HG02798 (cell line): ENCODE results near the gene TMEM271.

Source experiments
- ATAC-seq: cut with Tn5 transposase; IDR thresholded peaks from one replicate; pipeline ENCODE4 v1.9.1; 2021; ENCODE audit warnings: mild to moderate bottlenecking; ENCODE audit not compliant: unreplicated experiment, poor library complexity

The TMEM271 gene

GRCh38 chr4:576245-576821 lies at the start of gene TMEM271:
TSS of gene TMEM271 (minus strand) at chr4:576295. CDS start at chr4:576062, 233 bp downstream.
- no peak for ATAC-seq

- no peak for ATAC-seq
Observed at GRCh38 chr4:625631-626161, 49.6 kb upstream of the TMEM271 start.

GRCh38 chr4:624705-625590 lies 48.9 kb upstream of the TMEM271 start, which contains the start of gene PDE6B:
TSS of gene PDE6B (plus strand) at chr4:625573. CDS start at chr4:625627, 54 bp downstream.
- no peak for ATAC-seq

- ATAC-seq: no peak
Observed at GRCh38 chr4:623914-624566, 47.9 kb upstream of the TMEM271 start.

GRCh38 chr4:622996-623913 lies 47.2 kb upstream of the TMEM271 start:
- ATAC-seq: no peak

- no peak for ATAC-seq
Observed at GRCh38 chr4:622071-622995, 46.2 kb upstream of the TMEM271 start.

- no peak for ATAC-seq
Observed at GRCh38 chr4:621296-622070, 45.4 kb upstream of the TMEM271 start.

GRCh38 chr4:620851-621261 lies 44.8 kb upstream of the TMEM271 start:
- ATAC-seq: no peak

GRCh38 chr4:620201-620600 lies 44.1 kb upstream of the TMEM271 start:
- no peak for ATAC-seq

GRCh38 chr4:617644-618641 lies 41.8 kb upstream of the TMEM271 start:
- no peak for ATAC-seq

GRCh38 chr4:616911-617643 lies 41.0 kb upstream of the TMEM271 start:
- no peak for ATAC-seq

GRCh38 chr4:616091-616490 lies 40.0 kb upstream of the TMEM271 start:
- no peak for ATAC-seq

- no peak for ATAC-seq
Observed at GRCh38 chr4:613126-613525, 37.0 kb upstream of the TMEM271 start.

- no peak for ATAC-seq
Observed at GRCh38 chr4:612749-613125, 36.6 kb upstream of the TMEM271 start.

GRCh38 chr4:612052-612748 lies 36.1 kb upstream of the TMEM271 start:
- no peak for ATAC-seq
